Measurements from ENCODE around the gene HGS. TPM values are rescaled to one million over a fixed set of nuclear protein-coding genes. Genes with fewer than 3 reads are reported as not detected.
A peak's percentile ranks its signal among the peaks of the same experiment; 100 is the strongest.

Gene HGS
- polyA plus RNA-seq, 4 donors: 79.9 to 124 (median 96.4) TPM

DNA sequence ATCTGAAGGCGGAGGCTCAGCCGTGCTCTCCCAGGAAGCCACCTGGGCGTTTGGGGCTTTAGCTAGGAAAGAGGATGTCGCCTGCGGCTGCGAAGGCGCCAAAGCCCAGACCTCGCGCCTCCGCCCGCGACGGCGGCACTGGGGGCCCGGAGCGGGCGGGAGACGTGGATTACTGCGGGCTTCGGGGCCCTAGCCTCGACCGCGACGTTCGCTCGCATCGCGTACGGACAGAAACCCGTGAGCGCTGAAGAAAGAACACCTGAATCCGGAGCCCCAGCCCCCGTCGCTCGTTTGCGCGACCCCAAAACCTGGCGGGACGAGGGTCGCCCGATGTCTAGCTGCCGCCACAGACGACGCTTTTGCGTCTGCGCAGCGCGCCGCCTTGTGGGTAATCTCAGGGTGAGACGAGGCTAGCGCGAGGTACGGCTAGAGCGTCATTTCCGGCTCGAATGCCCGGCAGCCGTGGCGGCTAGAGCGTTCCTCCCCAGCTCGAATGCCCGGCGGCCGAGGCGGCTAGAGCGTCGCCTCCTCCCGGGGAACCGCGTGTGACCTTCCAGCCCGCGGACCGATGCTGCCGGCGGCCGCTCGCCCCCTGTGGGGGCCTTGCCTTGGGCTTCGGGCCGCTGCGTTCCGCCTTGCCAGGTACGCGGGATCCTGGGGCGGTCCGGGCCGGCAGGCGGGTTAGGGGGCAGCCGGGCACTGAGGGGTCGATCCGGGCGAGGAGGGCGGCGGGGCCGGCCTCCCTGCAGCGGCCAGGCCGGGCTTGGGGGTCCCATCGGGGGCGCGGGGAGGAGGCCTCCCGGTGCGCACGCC lies 19.3 kb downstream of the HGS start, which contains the start of gene MRPL12:
Gene MRPL12 (plus strand): TSS at position 434 of the 813 bp plus-strand sequence. CDS start 135 bp downstream, at position 569.
- DNase-seq (ENCODE audit: low read depth in 4 of 4, low spot score in 2 of 4): peak in 3 of 4 donors; percentile 72 to 92 (median 85)

DNA sequence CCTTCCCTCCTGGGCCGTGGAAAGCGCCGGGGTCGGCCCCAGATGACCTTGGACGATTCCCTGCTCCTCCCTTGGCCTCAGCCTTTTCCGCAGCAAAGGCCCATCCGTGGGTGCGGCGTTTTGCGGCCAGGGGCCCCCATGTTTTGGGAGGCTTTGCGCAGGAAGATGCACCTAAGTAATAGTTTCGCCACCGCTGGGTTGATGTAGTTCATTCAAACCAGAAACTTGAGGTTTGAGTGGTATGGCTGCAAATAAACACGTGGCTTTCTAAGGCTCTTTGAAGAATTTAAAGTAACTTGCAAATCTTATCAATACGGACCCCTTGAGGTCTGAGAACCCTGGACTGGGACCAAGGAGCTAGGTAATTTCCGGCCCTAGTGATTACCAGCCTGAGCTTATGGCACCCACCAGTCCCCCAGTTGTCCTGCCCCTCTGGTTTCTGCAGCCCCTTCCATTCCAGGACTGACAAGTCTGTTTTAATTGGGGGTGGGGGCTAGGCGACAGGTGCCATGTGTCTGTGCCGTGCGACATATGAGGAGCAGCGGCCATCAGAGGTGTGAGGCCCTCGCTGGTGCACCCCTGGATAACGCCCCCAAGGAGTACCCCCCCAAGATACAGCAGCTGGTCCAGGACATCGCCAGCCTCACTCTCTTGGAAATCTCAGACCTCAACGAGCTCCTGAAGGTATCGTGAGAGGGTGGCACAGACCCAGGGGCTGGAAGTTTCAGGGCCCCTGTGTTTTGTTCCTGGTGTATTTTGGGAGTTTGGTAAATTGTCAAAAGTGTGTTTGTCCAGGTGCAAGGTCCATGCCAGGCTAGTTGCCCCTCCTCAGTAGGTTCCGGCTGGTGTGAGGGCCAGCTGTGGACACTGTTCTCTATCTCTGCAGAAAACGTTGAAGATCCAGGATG lies 20.2 kb downstream of the HGS start:
- no peak for DNase-seq (ENCODE audit: low read depth in 4 of 4, low spot score in 2 of 4)

DNA sequence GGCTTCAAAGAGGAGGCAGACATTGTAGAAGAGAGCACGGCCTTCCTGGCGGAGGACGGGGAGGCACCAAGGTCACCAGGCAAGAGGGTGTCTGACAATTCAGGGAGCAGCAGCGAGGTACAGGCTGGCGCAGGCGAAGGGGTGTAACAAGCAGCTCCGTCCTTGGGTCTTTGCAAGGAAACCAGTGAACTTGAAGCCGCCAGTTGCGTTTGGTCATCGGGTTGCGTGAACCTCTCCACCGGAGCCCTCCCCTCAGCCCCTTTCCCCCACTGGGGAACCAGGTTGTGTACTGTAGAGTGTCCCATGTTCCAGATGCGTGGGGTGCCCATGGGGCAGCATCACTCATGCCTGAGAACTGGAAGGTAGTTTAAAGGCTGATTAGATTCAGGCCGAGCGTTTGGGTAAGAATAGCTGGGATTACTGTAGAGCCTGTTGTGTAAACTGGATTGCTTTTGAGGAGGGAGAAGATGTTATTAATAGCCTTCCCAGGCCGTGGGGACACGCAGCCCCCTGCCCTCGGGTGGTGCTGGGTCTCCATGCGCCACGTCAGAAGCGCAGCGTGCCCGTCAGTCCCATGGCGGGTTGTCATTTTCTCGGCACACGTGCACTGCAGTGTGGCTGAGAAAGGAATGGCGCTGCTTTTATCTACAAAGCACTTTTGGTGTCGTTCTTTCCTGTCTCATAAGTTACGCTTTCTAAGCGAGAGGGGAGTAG lies 21.9 kb downstream of the HGS start:
- no peak for DNase-seq (ENCODE audit: low read depth in 4 of 4, low spot score in 2 of 4)

- no peak for DNase-seq (ENCODE audit: low read depth in 4 of 4, low spot score in 2 of 4)
These were observed 22.4 kb downstream of the HGS start for GRCh38 chr17:81706232-81706611.

- no peak for DNase-seq (ENCODE audit: low read depth in 4 of 4, low spot score in 2 of 4)
These were observed 23.2 kb downstream of the HGS start for GRCh38 chr17:81706757-81707624.

- DNase-seq (ENCODE audit: low read depth in 4 of 4, low spot score in 2 of 4): no peak
These were observed 24.2 kb downstream of the HGS start for GRCh38 chr17:81707725-81708646.

GRCh38 chr17:81708739-81709185 lies 25.0 kb downstream of the HGS start:
- DNase-seq (ENCODE audit: low read depth in 4 of 4, low spot score in 2 of 4): no peak

DNA sequence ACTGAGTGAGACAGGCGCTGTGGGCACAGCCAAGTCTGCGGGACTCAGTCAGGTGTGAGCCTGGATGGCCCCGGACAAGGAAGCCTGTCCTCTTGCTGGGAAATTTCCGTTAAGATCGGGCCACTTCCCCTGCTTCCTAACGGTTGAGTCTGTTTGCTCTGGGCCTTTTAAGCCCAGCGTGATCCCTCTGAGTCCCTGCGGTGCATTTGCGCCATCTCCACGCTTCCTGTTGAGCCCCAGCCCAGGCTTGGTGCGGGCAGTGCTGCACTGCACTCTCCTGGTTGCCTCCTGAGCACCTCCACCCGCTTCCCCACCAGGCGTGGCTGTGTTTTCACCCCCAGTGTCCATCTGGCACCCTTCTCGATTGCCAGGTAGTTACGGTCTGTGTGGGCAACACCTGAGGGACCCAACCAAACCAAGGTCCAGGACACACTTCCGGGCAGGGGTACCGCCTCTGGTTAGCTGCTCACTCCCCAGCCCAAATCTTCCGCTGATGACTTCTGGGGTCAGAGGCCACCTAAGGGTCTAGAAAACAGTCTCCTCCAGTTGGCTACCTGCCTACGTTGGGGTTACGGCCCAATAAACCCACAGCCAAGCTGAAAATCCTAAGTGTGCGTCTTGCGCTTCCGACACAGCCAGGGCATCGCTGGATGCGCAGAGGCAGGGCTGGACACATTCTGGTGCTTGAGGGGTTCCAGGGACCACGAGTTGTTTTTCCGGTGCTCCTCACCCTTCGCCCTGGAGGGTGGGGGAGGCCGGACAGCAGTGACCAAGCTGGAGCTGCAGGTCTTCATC lies 26.9 kb downstream of the HGS start:
- DNase-seq (ENCODE audit: low read depth in 4 of 4, low spot score in 2 of 4): no peak

- no peak for DNase-seq (ENCODE audit: low read depth in 4 of 4, low spot score in 2 of 4)
These were observed 28.1 kb downstream of the HGS start, which contains the start of gene SLC25A10 for GRCh38 chr17:81711814-81712467. Gene SLC25A10, plus strand, starts transcription at chr17:81712284. Its CDS starts 143 bp downstream, at chr17:81712427.

- no peak for DNase-seq (ENCODE audit: low read depth in 4 of 4, low spot score in 2 of 4)
These were observed 28.7 kb downstream of the HGS start for GRCh38 chr17:81712468-81713003.

DNA sequence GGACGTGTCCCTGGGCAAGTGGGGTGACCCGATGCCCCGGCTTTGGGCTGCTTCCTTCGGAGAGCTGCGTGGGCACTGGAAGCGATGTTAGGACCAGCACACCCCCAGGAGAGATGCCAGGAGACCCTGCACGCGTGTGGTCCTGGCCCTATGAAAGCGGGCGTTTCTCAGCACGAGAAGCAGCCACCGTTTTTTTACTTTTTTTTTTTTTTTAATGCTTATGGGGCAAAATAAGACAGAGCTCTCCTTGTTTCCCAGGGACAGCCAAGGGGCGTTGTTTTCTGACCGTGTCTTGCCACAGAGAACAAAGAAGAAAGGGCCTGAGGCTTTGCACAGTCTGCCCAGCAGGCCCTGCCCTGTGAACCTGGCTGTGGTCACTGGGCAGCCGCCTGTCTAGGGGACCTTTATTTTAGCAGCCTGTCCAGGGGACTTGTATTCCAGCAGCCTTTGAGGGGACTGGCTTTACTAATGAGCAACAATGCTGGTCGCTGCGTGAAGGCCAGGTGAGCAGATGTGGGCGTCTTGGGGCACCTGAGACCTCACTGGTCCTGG lies 29.3 kb downstream of the HGS start:
- no peak for DNase-seq (ENCODE audit: low read depth in 4 of 4, low spot score in 2 of 4)

DNA sequence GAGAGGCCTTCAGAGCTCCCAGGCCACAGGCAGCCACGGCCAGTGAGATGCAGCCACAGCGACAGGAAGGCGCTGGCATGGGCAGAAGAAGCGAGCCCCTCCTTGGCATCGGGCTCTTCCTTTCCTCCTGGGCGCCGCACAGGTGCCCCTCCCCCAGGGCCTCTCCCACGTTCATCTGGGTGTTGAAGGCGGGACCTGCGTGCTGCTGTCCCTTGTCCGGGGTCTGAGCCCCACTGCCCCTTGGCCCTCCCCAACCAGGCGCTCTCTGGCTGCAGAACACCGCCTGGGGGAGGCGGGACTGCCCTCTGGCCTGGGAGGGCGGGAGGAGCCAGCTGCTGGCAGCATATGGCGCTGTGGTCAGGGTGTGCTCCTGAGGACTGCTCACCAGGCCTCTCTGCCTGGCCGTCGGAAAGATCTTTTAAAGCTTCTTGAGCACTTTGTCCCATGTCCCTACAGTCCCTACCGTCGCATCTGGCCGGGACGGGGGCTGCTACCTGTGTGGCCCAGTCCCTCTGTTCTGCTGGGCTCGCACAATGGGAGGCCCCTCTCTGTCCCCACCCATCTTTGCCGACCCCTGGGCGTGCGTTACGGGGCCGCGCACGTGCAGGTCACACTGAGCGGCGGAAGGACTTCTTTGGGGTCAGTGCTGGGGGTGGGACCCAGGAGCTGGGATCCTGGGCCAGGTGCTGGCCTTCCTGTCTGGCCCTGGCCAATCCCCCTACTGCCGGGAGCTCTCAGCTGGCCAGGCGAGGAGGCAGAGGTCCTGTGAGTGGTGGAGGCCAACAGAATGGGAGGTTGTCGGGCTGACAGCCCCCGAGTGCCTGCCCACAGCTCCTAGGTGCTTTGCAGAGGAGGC lies 30.0 kb downstream of the HGS start:
- DNase-seq (ENCODE audit: low read depth in 4 of 4, low spot score in 2 of 4): no peak

GRCh38 chr17:81714412-81715106 lies 30.7 kb downstream of the HGS start:
- DNase-seq (ENCODE audit: low read depth in 4 of 4, low spot score in 2 of 4): no peak

- no peak for DNase-seq (ENCODE audit: low read depth in 4 of 4, low spot score in 2 of 4)
These were observed 31.5 kb downstream of the HGS start for GRCh38 chr17:81715107-81715871.
